Measurements from ENCODE around the gene BEGAIN.

BEGAIN gene

GRCh38 chr14:100589071-100589759 lies 2.0 kb upstream of the BEGAIN start:
- H3K27me3 ChIP-seq (ENCODE audit: control insufficient read depth, low read length): peaks cover 7% of the 10 kb centered on the region
- H3F3A ChIP-seq (ENCODE audit: control insufficient read depth, insufficient read depth): no peaks in the 10 kb centered on the region
- no peaks in the 10 kb centered on the region for H3K4me1 ChIP-seq (ENCODE audit: control insufficient read depth, low read length)
- H3K9me3 ChIP-seq (ENCODE audit: control insufficient read depth, insufficient read depth, low read length): no peaks in the 10 kb centered on the region
- no peak overlapping the region for H3K4me2 ChIP-seq (ENCODE audit: low read length)
- no peaks in the 10 kb centered on the region for H3K79me2 ChIP-seq (ENCODE audit: control insufficient read depth, low read length)
- no peak overlapping the region for H3K4me3 ChIP-seq (ENCODE audit: low read length)
- TF ChIP-seq EZH2phosphoT487 (IDR thresholded peaks at IDR 0.05; ENCODE audit: borderline replicate concordance, low read length) (no peak), CTCF (IDR thresholded peaks at IDR 0.05; ENCODE audit: low read depth, low read length, poor library complexity, severe bottlenecking) (no peak)
- H3K36me3 ChIP-seq (ENCODE audit: control insufficient read depth, low read length): no peaks in the 10 kb centered on the region
- no peak overlapping the region for H3K27ac ChIP-seq (ENCODE audit: low read depth, low read length)
- H3K9me2 ChIP-seq (replicated peaks; ENCODE audit: control insufficient read depth, low read length): no peaks in the 10 kb centered on the region
- H4K20me1 ChIP-seq (ENCODE audit: control insufficient read depth, insufficient read depth, low read depth, low read length): no peaks in the 10 kb centered on the region

GRCh38 chr14:100588671-100589070 lies 1.5 kb upstream of the BEGAIN start:
- Histone ChIP-seq H4K20me1 (ENCODE audit: control insufficient read depth, insufficient read depth, low read depth, low read length) (no peaks in the 10 kb centered on the region), H3K4me3 (ENCODE audit: low read length) (no peak overlapping the region), H3K36me3 (ENCODE audit: control insufficient read depth, low read length) (no peaks in the 10 kb centered on the region), H3K27me3 (ENCODE audit: control insufficient read depth, low read length) (peaks cover 7% of the 10 kb centered on the region), H3F3A (ENCODE audit: control insufficient read depth, insufficient read depth) (no peaks in the 10 kb centered on the region), H3K79me2 (ENCODE audit: control insufficient read depth, low read length) (no peaks in the 10 kb centered on the region), H3K9me2 (replicated peaks; ENCODE audit: control insufficient read depth, low read length) (no peaks in the 10 kb centered on the region), H3K27ac (ENCODE audit: low read depth, low read length) (no peak overlapping the region), H3K4me1 (ENCODE audit: control insufficient read depth, low read length) (no peaks in the 10 kb centered on the region), H3K4me2 (ENCODE audit: low read length) (no peak overlapping the region), H3K9me3 (ENCODE audit: control insufficient read depth, insufficient read depth, low read length) (no peaks in the 10 kb centered on the region)
- TF ChIP-seq EZH2phosphoT487 (IDR thresholded peaks at IDR 0.05; ENCODE audit: borderline replicate concordance, low read length) (no peak), CTCF (IDR thresholded peaks at IDR 0.05; ENCODE audit: low read depth, low read length, poor library complexity, severe bottlenecking) (no peak)

GRCh38 chr14:100587763-100588411 lies 670 bp upstream of the BEGAIN start:
- no peaks in the 10 kb centered on the region for H3F3A ChIP-seq (ENCODE audit: control insufficient read depth, insufficient read depth)
- H3K9me3 ChIP-seq (ENCODE audit: control insufficient read depth, insufficient read depth, low read length): no peaks in the 10 kb centered on the region
- H3K4me1 ChIP-seq (ENCODE audit: control insufficient read depth, low read length): no peaks in the 10 kb centered on the region
- TF ChIP-seq CTCF (IDR thresholded peaks at IDR 0.05; ENCODE audit: low read depth, low read length, poor library complexity, severe bottlenecking) (no peak), EZH2phosphoT487 (IDR thresholded peaks at IDR 0.05; ENCODE audit: borderline replicate concordance, low read length) (no peak)
- no peaks in the 10 kb centered on the region for H3K79me2 ChIP-seq (ENCODE audit: control insufficient read depth, low read length)
- no peaks in the 10 kb centered on the region for H4K20me1 ChIP-seq (ENCODE audit: control insufficient read depth, insufficient read depth, low read depth, low read length)
- H3K4me3 ChIP-seq (ENCODE audit: low read length): no peak overlapping the region
- peaks cover 7% of the 10 kb centered on the region for H3K27me3 ChIP-seq (ENCODE audit: control insufficient read depth, low read length)
- no peaks in the 10 kb centered on the region for H3K36me3 ChIP-seq (ENCODE audit: control insufficient read depth, low read length)
- H3K27ac ChIP-seq (ENCODE audit: low read depth, low read length): no peak overlapping the region
- H3K4me2 ChIP-seq (ENCODE audit: low read length): no peak overlapping the region
- H3K9me2 ChIP-seq (replicated peaks; ENCODE audit: control insufficient read depth, low read length): no peaks in the 10 kb centered on the region

Data from DOHH2 (cell line).